Choroid plexus epithelial cell (primary cell): ENCODE data around the gene CFAP74.

ENCODE experiments used
- DNase-seq: peaks from one replicate; pipeline ENCODE4 v3.0.0-alpha.2; 2010; ENCODE audit warnings: low read depth
- H3K4me3 ChIP-seq: 2 replicates; pipeline ENCODE4 v1.5.1; 2011; ENCODE audit warnings: low read depth, mild to moderate bottlenecking, control low read depth, low read length, moderate library complexity
- TF ChIP-seq, protein P1 (sequence below): conservative IDR thresholded peaks from 2 replicates; pipeline ENCODE4 v1.5.1; 2011; ENCODE audit warnings: low read depth, mild to moderate bottlenecking, control low read depth, inconsistent platforms, low read length, moderate library complexity

The CFAP74 gene

DNA sequence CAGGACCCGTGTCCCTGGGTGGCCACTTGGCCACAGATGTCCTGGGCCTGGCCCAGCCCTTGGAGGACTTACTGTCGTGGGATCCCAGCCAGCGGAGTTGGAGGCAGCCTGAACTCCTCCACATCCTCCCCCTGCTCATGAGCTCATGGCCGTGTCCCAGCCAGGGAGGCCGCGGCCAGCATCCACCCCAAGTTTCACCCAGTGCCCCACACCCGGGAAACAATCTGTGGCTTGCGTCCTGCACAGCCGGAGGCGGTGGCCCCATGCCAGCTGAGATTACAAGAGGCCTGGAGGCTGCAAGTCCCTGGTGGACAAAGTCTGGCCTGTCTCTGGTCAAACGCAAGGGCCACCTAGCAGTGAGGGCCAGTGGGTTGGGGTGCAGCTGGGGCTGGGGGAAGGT is 57.0 kb downstream of the CFAP74 start:
- no peak overlapping the region for H3K4me3 ChIP-seq
- peak; percentile 55 for DNase-seq
- TF ChIP-seq, protein P1, sequence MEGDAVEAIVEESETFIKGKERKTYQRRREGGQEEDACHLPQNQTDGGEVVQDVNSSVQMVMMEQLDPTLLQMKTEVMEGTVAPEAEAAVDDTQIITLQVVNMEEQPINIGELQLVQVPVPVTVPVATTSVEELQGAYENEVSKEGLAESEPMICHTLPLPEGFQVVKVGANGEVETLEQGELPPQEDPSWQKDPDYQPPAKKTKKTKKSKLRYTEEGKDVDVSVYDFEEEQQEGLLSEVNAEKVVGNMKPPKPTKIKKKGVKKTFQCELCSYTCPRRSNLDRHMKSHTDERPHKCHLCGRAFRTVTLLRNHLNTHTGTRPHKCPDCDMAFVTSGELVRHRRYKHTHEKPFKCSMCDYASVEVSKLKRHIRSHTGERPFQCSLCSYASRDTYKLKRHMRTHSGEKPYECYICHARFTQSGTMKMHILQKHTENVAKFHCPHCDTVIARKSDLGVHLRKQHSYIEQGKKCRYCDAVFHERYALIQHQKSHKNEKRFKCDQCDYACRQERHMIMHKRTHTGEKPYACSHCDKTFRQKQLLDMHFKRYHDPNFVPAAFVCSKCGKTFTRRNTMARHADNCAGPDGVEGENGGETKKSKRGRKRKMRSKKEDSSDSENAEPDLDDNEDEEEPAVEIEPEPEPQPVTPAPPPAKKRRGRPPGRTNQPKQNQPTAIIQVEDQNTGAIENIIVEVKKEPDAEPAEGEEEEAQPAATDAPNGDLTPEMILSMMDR = no peak

DNA sequence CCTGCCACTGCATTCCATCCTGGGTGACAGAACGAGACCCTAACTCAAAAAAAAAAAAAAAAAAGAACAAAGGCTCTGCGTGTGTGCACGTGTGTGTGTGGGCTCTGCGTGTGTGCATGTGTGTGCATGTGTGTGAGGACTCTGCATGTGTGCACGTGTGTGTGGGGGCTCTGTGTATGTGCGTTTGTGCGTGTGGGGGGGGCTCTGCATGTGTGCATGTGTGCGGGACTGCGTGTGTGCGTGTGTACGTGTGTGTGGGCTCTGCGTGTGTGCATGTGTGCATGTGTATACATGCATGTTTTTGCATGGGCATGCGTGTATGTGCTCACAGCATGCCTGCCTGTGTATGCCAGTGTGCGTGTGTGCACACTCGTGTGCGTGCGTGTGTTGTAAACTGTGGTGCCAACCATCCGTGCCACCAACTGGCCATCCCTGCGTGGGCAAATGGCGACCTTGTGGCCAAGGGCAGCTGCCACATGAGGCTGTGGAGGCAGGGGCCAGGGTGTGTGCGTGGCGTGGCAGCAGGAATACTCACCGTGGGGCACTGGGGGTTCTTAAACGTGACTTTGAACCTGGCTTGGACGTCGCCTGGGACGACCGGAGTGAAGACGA is 57.7 kb downstream of the CFAP74 start:
- no peak overlapping the region for H3K4me3 ChIP-seq
- TF ChIP-seq, protein P1 = no peak
- DNase-seq = no peak

DNA sequence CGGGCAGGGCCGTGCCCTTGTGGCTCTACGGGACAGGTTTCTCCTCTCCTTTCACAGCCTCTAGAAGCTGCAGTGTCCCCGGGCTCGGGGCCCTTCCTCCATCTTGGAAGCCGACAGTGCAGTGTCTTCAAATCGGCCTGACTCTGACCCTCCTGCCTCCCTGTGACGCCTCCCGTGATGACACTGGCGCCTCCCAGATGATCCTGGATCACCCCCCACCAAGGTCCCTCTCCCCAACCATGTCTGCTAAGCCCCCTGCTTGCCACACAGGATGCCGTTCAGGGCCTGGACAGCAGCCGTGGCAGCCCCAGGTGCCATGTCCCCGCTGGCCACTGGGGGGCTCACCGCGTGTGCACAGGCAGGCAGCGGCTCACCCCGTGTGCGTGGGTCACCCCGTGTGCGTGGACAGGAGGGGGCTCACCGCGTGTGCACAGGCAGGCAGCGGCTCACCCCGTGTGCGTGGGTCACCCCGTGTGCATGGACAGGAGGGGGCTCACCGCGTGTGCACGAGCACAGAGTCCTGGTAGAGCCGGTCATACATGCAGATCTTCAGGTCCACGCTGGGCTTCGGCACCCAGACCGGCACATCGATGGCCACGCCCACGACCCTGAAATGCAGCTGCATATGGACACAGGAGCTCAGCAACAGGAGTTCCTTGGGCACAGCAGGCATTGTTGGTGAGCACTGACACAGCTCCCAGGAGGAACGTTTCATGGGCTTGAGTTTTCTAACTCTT is 59.6 kb downstream of the CFAP74 start:
- peak; percentile 44 for DNase-seq
- no peak overlapping the region for H3K4me3 ChIP-seq
- TF ChIP-seq, protein P1 = peak; percentile 82

DNA sequence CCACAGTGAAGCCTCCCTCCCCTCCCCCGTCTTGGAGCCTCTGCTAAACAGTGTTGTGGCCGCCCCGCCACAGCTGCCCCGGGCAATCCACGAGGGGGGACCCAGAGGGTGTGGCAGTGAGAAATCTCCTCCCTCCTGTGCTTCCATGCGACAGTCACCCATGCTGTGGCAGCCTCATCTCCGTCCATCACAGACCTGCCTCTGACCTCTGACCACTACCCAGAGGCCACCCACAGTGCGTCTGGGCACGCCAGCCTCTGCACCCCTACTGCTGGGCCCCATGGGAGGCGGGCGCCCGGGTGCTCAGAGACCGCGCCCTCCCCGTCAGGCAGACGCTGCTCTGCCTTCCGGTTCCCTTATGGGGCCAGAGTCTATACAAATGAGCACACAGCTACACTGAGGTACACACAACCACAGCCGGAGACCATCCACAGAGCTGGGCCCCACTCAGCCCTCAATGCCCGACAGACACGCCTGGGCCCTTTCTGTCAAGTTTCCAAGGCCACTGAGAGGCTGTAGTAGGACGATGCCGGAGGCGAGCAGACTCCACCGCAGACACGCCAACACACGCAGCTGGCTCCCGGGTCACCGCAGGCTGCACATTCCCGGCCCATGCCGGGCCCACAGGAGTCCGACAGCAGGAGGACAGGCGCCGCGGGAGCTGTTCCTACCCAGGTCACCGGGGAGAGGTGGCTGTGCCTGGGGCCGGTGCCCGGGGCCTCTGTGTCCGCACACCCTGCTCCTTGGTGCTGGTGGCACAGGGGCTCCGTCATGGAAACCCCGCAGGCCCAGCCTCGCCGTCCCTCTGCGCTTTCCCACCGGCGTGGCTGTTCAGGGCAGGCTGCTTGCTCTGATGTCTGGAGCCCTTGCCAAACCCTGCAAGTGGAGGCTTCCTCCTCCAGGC is 60.6 kb downstream of the CFAP74 start:
- no peak overlapping the region for H3K4me3 ChIP-seq
- TF ChIP-seq, protein P1 = no peak

DNA sequence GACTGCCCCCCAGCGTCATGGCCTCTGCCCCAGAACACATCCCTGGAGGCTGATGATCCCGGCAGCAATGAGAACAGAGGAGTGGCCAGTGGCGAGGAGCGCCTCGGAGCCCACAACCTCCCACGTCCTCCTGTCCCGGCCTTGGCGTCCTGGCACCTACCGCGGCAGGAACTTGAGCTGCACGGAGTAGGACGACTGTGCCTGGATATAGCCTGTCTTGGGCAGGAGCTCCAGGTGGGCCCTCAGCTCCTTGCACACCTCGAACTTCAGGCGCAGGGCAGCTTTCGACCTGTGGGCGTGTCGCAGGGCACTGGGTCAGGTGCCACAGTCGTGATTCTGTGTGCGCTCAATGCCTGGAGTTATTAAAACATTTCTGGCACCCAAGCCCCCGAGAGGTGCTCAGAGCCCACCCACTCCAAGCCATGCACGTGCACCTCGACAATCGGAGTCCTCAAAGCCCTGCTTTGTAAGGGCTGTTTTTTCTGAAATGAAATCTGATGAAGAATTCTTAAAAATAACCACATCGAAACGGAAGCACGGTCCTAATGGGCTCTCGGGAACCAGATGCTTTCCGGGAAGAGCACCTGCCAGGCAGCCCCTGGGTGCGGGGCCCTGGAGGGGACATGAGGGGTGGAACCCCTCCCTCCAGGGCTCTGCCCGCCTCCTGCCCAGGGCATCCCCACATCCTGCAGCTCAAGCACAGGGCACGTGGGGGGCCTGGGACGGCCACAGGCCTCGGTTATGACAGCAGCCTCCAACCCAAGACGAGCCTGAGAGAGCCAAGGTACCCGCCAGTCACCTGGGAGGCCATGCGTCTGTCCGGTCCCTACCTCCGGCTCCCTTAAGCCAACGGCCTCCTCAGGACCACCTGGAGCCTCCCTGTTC is 61.5 kb downstream of the CFAP74 start:
- DNase-seq = no peak
- TF ChIP-seq, protein P1 = no peak
- no peak overlapping the region for H3K4me3 ChIP-seq

More for the DNA sequence above, 60.6 kb downstream of the CFAP74 start:
- no peak for DNase-seq

DNA sequence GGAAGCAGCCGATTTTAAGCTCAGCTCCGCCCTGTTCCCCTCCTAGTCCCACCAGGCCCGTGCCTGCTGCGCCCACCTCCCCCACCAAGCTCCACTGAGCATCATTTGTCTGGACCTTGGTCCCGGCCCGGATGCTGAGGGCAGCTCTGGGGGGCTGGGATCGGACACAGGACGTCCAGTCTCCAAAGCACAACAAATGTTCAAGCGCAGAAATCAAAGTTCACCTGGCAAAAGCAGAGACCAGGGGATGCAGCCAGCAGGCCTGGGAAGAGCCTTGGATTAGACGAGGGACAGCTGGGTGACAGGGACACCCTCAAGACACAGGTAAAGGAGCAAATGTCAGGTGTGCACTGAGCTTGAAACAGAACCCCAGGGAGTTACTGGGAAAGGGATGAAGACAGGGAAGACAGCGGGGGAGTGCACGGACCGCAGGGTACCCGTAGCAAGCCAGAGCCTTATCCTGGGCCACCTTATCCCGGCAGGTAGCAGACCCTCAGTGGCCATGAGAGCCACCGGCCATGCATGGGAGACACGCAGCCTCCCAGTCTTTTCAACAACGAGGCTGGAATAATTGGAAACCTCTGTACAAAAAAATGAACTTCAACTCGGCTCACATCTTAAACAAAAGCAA is 62.3 kb downstream of the CFAP74 start:
- TF ChIP-seq, protein P1 = no peak
- DNase-seq = no peak
- H3K4me3 ChIP-seq = no peak overlapping the region
